MG63 (cell line): ENCODE results near the gene FRMD3. TPM values are rescaled to one million over a fixed set of nuclear protein-coding genes. Genes with fewer than 3 reads are reported as not detected.

Experiments used
- DNase-seq: peaks from one replicate; pipeline ENCODE4 v3.0.0-alpha.2; 2020
- H3K27me3 ChIP-seq: fragments of 250-450 bp; sonication (Bioruptor Pico); 2 replicates; pipeline ENCODE4 v1.5.1; 2020; ENCODE audit warnings: mild to moderate bottlenecking, moderate library complexity
- H3K36me3 ChIP-seq: fragments of 250-450 bp; sonication (Bioruptor Pico); 2 replicates; pipeline ENCODE4 v1.5.1; 2020; ENCODE audit warnings: mild to moderate bottlenecking, moderate library complexity
- H3K4me3 ChIP-seq: fragments of 250-450 bp; sonication (Bioruptor Pico); 2 replicates; pipeline ENCODE4 v1.5.1; 2020; ENCODE audit warnings: mild to moderate bottlenecking, moderate library complexity
- H3K9me3 ChIP-seq: fragments of 250-450 bp; sonication (Bioruptor Pico); 2 replicates; pipeline ENCODE4 v1.5.1; 2020; ENCODE audit warnings: mild to moderate bottlenecking, moderate library complexity
- total RNA-seq: library from RNA; depleted of rRNA; stranded (reverse); fragments of >200 nt; shearing (Covaris generic); gene quantifications from 2 replicates; pipeline ENCODE4 v1.2.3, GENCODE V29; 2014; ENCODE audit warnings: low replicate concordance

FRMD3 gene
- total RNA-seq, 1 experiment from 2014 or later, result 1.1 TPM

GRCh38 chr9:83313781-83314180 is 224.4 kb downstream of the FRMD3 start:
- no peak overlapping the region for H3K4me3 ChIP-seq
- DNase-seq, result no peak
- H3K36me3 ChIP-seq, result no peaks in the 10 kb centered on the region

GRCh38 chr9:83312537-83312936 is 225.7 kb downstream of the FRMD3 start:
- H3K27me3 ChIP-seq, result no peaks in the 10 kb centered on the region
- H3K4me3 ChIP-seq, result no peak overlapping the region
- H3K36me3 ChIP-seq, result no peaks in the 10 kb centered on the region
- DNase-seq, result no peak
- H3K9me3 ChIP-seq, result no peaks in the 10 kb centered on the region

More at GRCh38 chr9:83313781-83314180, 224.4 kb downstream of the FRMD3 start:
- Histone ChIP-seq H3K9me3 (no peaks in the 10 kb centered on the region), H3K27me3 (no peaks in the 10 kb centered on the region)

- DNase-seq, result no peak
- Histone ChIP-seq H3K36me3 (no peaks in the 10 kb centered on the region), H3K27me3 (no peaks in the 10 kb centered on the region), H3K4me3 (no peak overlapping the region), H3K9me3 (no peaks in the 10 kb centered on the region)
Measured at GRCh38 chr9:83307066-83307724, 231.0 kb downstream of the FRMD3 start.

- H3K9me3 ChIP-seq, result no peaks in the 10 kb centered on the region
- no peaks in the 10 kb centered on the region for H3K36me3 ChIP-seq
- peak; percentile 78 for DNase-seq
- H3K27me3 ChIP-seq, result no peaks in the 10 kb centered on the region
- H3K4me3 ChIP-seq, result no peak overlapping the region
Measured at GRCh38 chr9:83304686-83305085, 233.5 kb downstream of the FRMD3 start.

DNA sequence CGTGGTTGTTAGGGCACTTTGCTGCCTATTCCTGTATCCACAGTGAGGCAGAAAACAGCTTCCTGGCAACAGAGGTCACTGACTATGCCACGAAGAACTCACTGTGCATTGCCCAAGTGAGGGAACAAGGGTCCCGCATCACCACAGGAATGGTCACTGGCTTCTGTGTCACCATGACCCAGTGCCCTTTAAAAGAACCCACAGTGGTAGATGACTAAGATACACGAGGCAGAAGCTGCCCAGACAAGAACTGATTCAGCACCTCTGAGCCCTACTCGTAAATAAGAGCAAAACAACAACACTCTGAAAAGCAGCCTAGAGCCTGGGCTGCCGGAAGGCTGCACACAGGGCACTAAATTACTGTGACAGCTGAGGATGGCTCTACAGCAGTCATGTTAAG is 238.6 kb downstream of the FRMD3 start:
- H3K4me3 ChIP-seq, result no peak overlapping the region
- H3K27me3 ChIP-seq, result no peaks in the 10 kb centered on the region
- DNase-seq, result peak; percentile 8
- H3K36me3 ChIP-seq, result no peaks in the 10 kb centered on the region
- H3K9me3 ChIP-seq, result no peaks in the 10 kb centered on the region

GRCh38 chr9:83299094-83299493 is 239.1 kb downstream of the FRMD3 start:
- no peaks in the 10 kb centered on the region for H3K27me3 ChIP-seq
- H3K9me3 ChIP-seq, result no peaks in the 10 kb centered on the region
- DNase-seq, result no peak
- no peaks in the 10 kb centered on the region for H3K36me3 ChIP-seq
- no peak overlapping the region for H3K4me3 ChIP-seq

DNA sequence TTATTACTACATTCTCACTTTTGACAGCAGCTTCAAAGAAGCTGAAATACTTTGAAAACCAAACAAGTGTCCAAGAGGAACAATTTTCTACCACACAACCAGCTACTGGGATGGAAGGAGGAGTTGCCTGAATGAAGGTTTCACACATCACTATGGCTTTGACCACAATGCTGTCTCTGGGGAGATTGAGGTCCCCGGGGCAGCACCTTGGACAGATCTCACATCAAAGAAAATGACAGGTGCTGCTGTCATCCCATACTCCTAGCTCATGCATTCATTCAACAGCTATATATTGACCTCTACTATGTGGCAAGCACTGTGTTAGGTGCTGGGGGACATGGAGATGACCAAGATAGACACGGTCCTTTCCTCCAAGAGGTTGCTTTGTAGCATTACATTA is 242.1 kb downstream of the FRMD3 start:
- no peaks in the 10 kb centered on the region for H3K36me3 ChIP-seq
- DNase-seq, result no peak
- no peaks in the 10 kb centered on the region for H3K9me3 ChIP-seq
- no peak overlapping the region for H3K4me3 ChIP-seq
- no peaks in the 10 kb centered on the region for H3K27me3 ChIP-seq

- Histone ChIP-seq H3K9me3 (no peaks in the 10 kb centered on the region), H3K36me3 (no peaks in the 10 kb centered on the region), H3K27me3 (no peaks in the 10 kb centered on the region), H3K4me3 (no peak overlapping the region)
- DNase-seq, result no peak
Measured at GRCh38 chr9:83294816-83295215, 243.4 kb downstream of the FRMD3 start.

- no peak for DNase-seq
- H3K36me3 ChIP-seq, result no peaks in the 10 kb centered on the region
- no peaks in the 10 kb centered on the region for H3K27me3 ChIP-seq
- no peak overlapping the region for H3K4me3 ChIP-seq
- no peaks in the 10 kb centered on the region for H3K9me3 ChIP-seq
Measured at GRCh38 chr9:83291196-83291595, 247.0 kb downstream of the FRMD3 start.

DNA sequence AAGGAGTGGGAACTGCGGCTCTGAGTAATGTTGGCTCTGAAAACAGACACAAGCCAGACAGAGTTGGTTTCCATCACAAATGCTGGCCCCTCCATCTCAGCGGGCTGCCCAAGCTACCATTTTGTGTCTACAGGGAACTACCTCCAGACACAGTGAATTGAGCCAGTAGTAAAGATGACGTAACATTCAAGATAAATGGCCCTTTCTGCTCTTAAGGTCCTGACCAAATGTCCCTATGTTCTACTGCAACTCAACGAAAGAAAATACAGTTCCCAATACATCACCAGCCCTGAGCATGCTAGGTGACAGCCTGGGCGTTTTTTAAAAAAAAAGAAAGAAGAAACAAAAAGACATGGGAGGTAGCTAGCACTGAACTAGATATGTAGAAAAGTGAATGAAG is 247.5 kb downstream of the FRMD3 start:
- Histone ChIP-seq H3K27me3 (no peaks in the 10 kb centered on the region), H3K4me3 (no peak overlapping the region), H3K9me3 (no peaks in the 10 kb centered on the region), H3K36me3 (no peaks in the 10 kb centered on the region)
- no peak for DNase-seq

GRCh38 chr9:83287021-83287420 is 251.2 kb downstream of the FRMD3 start:
- Histone ChIP-seq H3K36me3 (no peaks in the 10 kb centered on the region), H3K4me3 (no peak overlapping the region), H3K9me3 (no peaks in the 10 kb centered on the region), H3K27me3 (no peaks in the 10 kb centered on the region)
- DNase-seq, result no peak

DNA sequence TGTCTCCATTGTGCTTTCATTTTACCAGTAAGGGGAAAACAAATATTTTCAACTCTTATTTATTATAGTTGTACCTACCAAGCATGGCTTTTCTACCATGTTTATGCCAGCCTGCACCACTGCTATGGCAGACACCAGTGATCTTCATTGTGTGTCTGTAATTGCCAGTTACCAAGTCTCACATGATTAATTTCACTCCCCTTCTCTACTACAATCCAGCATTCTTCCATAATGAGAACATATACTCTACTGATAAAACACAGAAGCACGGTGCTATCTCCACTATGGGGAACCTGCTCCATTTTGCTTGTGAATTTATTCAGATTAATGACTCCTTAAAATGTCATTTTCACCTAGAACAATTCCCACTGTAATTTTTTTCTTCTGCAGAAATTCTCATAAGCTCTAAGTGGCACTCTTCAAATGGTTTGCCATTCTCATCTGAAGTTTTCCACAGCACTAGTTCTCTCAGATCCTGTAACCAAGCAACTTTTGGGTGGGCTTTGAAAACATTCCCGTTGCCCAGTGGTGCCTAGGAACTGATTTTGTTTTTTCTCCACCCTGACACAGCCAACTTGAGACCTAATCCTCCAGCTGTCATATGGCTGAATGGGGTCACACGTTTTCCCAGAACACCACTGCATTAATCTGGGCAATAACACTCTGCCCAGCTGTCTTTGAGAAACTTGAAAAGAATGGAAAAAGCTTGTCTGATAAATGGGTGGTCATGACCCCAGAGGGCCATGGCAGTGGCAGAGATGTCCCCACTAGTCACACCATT is 252.6 kb downstream of the FRMD3 start:
- no peak for DNase-seq
- no peaks in the 10 kb centered on the region for H3K36me3 ChIP-seq
- H3K9me3 ChIP-seq, result no peaks in the 10 kb centered on the region
- H3K27me3 ChIP-seq, result no peaks in the 10 kb centered on the region
- no peak overlapping the region for H3K4me3 ChIP-seq

DNA sequence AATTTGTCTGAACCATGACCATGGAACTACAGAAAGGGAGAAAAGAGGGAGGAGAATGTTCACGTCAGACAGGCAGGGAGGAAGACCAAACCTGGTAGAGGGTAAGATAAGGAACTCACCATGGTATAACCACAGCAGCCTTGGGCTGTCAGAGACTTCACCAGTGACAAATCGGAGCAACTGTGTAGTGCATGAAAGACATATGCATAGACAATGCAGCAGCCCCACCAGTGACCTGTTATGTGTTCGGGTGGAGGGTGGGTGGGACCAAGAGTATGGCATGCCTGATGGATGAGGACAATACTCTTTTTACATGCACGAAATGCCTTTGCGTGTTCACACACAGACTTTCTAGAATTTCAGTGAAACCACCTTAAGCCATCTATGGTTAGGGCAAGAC is 253.5 kb downstream of the FRMD3 start:
- H3K9me3 ChIP-seq, result no peaks in the 10 kb centered on the region

GRCh38 chr9:83283528-83283927 is 254.7 kb downstream of the FRMD3 start:
- no peaks in the 10 kb centered on the region for H3K27me3 ChIP-seq
- DNase-seq, result no peak
- no peaks in the 10 kb centered on the region for H3K36me3 ChIP-seq
- no peak overlapping the region for H3K4me3 ChIP-seq
- no peaks in the 10 kb centered on the region for H3K9me3 ChIP-seq

More for the DNA sequence above, 253.5 kb downstream of the FRMD3 start:
- H3K36me3 ChIP-seq, result no peaks in the 10 kb centered on the region
- DNase-seq, result no peak
- H3K4me3 ChIP-seq, result no peak overlapping the region
- H3K27me3 ChIP-seq, result no peaks in the 10 kb centered on the region

DNA sequence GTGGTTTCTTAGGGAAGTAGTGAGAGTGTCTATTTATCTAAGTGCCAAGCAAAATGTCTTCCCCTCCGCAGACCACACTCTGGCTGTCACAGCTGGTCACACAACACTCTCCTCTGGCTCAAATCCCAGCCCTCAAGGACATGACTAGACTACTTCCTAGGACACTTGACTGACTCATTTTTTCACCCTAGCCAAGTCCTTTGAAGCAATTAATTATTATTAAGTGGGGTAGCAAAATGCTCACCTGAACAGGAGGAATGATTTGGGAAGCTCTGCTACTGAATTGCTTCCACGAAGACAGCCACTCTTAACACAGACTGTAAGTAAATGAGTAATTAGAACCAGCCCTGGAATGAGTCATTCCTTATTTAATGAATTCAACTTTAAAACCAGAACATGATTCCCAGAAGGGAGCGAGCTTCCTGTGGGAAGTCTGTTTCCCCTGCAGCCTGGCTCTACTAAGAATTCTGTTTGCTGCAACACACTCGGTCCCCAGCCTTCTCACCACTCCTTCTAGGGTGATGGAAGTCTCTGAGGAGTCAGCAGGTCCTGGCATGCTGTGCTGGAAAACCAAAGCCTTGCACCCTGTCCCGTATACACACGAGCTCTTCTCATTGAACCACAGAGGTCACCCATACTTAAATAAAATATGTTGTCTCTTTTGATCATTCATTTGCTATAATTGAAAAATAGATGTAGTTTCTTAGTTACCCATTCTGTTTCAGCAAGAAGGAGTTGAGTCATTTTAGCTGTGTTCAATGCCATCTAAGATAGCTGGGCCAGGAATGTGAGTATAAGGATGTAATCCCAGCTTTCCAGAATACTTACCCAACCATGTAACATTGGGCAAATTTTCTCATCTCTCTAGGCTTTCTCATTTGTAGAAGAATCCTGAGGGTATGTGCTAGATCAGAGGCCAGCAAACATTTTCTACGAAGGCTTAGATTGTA is 256.6 kb downstream of the FRMD3 start:
- H3K27me3 ChIP-seq, result no peaks in the 10 kb centered on the region
- DNase-seq, result no peak
- no peaks in the 10 kb centered on the region for H3K36me3 ChIP-seq
- H3K4me3 ChIP-seq, result no peak overlapping the region
- no peaks in the 10 kb centered on the region for H3K9me3 ChIP-seq

- no peak for DNase-seq
- no peaks in the 10 kb centered on the region for H3K36me3 ChIP-seq
Measured at GRCh38 chr9:83280790-83281189, 257.4 kb downstream of the FRMD3 start.

DNA sequence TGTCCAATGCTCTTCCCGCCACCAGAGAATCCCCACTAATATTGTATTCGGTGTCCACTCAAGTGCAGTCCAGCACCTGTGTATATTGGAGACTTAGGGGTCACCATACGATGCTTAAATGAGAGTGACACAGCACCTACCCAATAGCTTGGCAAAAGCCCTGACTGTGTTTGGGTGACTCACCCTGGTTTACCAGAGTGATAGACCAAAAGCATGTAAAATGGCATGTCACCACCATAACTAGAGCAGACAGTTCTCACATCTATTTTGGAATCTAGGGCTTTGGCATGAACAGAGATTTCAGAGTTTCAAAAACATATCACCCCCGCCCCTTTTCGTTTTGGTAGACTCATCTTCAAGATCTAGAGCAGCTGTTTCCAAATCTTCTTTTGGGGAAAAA is 257.9 kb downstream of the FRMD3 start:
- DNase-seq, result no peak
- H3K27me3 ChIP-seq, result no peaks in the 10 kb centered on the region
- no peaks in the 10 kb centered on the region for H3K9me3 ChIP-seq
- H3K4me3 ChIP-seq, result no peak overlapping the region
- H3K36me3 ChIP-seq, result no peaks in the 10 kb centered on the region

More at GRCh38 chr9:83280790-83281189, 257.4 kb downstream of the FRMD3 start:
- Histone ChIP-seq H3K9me3 (no peaks in the 10 kb centered on the region), H3K4me3 (no peak overlapping the region), H3K27me3 (no peaks in the 10 kb centered on the region)
